Erythroblast (primary cell): Measurements from ENCODE around the gene IGFBP5.

Experiments used
- GATA1 ChIP-seq: IDR thresholded peaks from 2 replicates; pipeline ENCODE4 v1.6.1; 2011; ENCODE audit warnings: low read depth, mild to moderate bottlenecking, control low read depth, low read length, moderate library complexity
- POLR2A ChIP-seq: IDR thresholded peaks from 2 replicates; pipeline ENCODE4 v1.6.1; 2011; ENCODE audit warnings: mild to moderate bottlenecking, low read length

DNA sequence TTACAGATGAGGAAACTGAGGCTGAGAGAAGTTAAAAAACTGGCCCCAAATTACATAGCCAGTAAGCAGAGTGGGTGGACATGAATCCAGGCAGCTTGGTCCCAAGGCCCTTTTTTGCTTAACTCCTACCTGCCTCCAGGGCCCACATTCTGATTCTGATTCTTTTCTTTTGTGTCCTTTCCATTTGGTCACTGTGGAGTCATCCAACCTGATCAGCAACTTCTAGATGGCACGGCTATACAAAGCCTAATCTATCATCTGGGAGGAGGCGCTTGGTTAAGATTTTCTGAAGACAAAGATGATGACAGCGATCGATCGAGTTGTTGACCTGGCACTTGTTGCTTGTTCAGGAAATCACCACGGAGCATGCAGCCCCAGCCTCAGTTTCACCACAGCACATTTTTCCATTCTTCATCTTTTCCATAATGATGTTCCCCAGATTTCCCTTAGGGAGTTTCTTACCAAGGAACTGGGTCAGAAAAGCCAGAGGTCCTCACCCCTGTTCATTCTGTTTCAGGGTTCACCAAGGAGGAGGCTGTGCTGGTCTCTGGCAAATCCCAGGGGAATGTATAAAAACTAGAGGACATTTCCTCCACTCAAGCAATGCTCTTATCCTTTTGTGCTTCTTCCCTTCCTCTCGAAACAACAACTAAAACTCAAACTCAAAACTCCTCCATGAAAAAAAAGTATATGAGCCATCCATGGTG, 69.0 kb downstream of the IGFBP5 start:
- TF ChIP-seq POLR2A (no peak), GATA1 (no peak)
